AG04449 (cell line): ENCODE results near the gene AGK.

Source experiments
- CTCF ChIA-PET: fragments of 350-600 bp; formaldehyde crosslinking; extraction: SDS; loops from one replicate; lab custom pipeline; 2021; ENCODE audit warnings: antibody characterized with exemption; lab: Yijun Ruan, JAX
- POLR2A ChIA-PET: fragments of 400-600, 350-600 bp; formaldehyde crosslinking; extraction: SDS; loops from one replicate; lab custom pipeline; 2020; ENCODE audit warnings: antibody characterized with exemption, inconsistent platforms; lab: Yijun Ruan, JAX
- DNase-seq: peaks from one replicate; pipeline ENCODE4 v3.0.0-alpha.2; 2010; ENCODE audit warnings: low read depth, low spot score
- H3K4me3 ChIP-seq: 2 replicates; pipeline ENCODE4 v1.5.1; 2011; ENCODE audit warnings: low read depth, mild to moderate bottlenecking, control low read depth, low read length
- CTCF ChIP-seq: IDR thresholded peaks from one replicate; pipeline ENCODE4 v1.5.1; 2011; ENCODE audit warnings: mild to moderate bottlenecking, moderate library complexity, low read length, control low read depth, inconsistent platforms; ENCODE audit not compliant: insufficient read depth; ENCODE audit errors: missing control alignments

Gene AGK

DNA sequence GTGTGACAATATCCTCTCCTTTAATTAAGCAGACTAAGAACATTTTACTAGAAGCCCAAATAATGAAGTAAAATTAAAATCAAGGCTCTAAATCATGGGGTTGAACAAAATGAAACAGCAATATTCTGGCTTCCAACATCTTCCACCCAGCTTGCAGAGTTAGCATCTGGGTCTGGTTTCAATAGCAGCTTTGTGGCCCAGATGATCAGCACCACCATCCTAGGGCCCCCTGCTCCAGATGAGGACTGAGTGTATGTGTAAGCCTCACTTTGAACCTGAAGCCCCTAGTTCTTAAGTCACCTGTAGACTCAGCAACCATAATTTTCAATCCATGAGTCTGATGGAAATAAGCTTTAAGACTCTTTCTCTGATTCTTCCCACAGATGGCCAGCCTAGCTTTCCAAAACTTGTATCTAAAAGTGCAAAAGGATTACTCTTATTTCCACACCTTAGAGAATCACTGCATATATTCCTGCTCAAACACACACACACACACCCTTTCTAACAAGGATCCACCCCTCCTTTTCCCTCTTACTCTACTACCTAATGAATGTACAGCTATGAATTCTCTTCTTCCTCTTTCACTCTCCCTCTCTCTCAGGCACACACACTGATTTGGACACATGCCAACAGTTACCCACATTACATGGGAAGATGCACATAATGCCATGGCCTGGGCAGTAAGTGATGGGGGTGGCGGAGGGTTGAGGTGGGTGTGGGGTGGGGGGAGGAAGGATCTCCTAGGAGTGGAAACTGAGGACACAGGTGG, 147.2 kb downstream of the AGK start:
- H3K4me3 ChIP-seq: no peak overlapping the region
- ChIA-PET POLR2A (no interaction called here), CTCF (no interaction called here)
- no peak for TF ChIP-seq CTCF
- DNase-seq: no peak

- DNase-seq: no peak
- no peak for TF ChIP-seq CTCF
- ChIA-PET CTCF (interaction anchor here (0.9 to 5.5 kb wide), 2 partner anchors 12 to 38 kb away, joined by 3 to 35 read pairs; partner anchors contain the start of gene SSBP1), POLR2A (no interaction called here)
- no peak overlapping the region for H3K4me3 ChIP-seq
Observed at GRCh38 chr7:141699860-141700259, 148.7 kb downstream of the AGK start.

- no peak for TF ChIP-seq CTCF
- no peak for DNase-seq
- ChIA-PET POLR2A (no interaction called here), CTCF (interaction anchor here (0.9 to 5.5 kb wide), 3 partner anchors 11 to 38 kb away, joined by 3 to 35 read pairs (median 4); partner anchors contain the start of gene SSBP1)
- peak overlapping the region; percentile 68; the same call in 1 of the 2 replicates for H3K4me3 ChIP-seq
Observed at GRCh38 chr7:141700296-141700847, 149.2 kb downstream of the AGK start.

DNA sequence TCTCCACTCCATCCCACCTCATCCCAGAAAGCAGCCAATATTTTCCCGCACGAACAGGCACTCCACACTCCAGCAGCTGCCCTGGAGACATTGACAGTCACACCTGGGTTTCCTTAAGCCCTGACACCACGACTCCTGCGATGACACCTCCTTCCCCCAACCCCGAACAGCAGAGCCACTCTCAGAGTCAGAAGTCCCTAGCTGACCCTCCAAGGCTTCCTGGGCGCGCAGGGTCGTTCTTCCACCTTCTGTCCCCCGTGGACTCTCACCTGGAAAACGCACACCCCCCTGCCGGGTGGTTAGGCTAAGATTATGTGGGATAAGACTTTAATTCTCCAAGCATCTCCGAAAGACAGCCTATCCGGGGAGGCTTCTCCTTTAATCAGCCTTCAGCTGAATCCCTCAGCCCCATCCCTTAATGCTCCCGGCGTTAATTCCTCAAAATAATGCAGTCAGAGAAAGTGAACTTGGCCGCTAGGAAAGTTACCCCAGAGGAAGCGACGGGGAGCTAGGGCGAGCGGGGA, 149.7 kb downstream of the AGK start:
- H3K4me3 ChIP-seq: peak overlapping the region; percentile 68
- ChIA-PET CTCF (interaction anchor here (0.9 to 5.5 kb wide), 3 partner anchors 11 to 37 kb away, joined by 3 to 35 read pairs (median 4); partner anchors contain the start of gene SSBP1), POLR2A (no interaction called here)
- no peak for TF ChIP-seq CTCF
- DNase-seq: no peak

GRCh38 chr7:141701489-141702046, 150.4 kb downstream of the AGK start:
- H3K4me3 ChIP-seq: peak overlapping the region; percentile 68
- TF ChIP-seq CTCF: no peak
- DNase-seq: no peak
- POLR2A ChIA-PET: no interaction called here
- CTCF ChIA-PET: interaction anchor here (0.9 to 5.5 kb wide), 2 partner anchors 12 to 36 kb away, joined by 4 to 35 read pairs; partner anchors contain the start of gene SSBP1
